GM12874 (cell line): ENCODE data around the gene RABGAP1.
A peak's percentile ranks its signal among the peaks of the same experiment; 100 is the strongest.

ENCODE experiments used
- TF ChIP-seq, protein P1 (sequence below): IDR thresholded peaks from 2 replicates; pipeline ENCODE4 v1.5.1; 2011; ENCODE audit warnings: low read depth, mild to moderate bottlenecking, control low read depth, low read length, moderate library complexity; ENCODE audit not compliant: insufficient read depth

RABGAP1 gene

DNA sequence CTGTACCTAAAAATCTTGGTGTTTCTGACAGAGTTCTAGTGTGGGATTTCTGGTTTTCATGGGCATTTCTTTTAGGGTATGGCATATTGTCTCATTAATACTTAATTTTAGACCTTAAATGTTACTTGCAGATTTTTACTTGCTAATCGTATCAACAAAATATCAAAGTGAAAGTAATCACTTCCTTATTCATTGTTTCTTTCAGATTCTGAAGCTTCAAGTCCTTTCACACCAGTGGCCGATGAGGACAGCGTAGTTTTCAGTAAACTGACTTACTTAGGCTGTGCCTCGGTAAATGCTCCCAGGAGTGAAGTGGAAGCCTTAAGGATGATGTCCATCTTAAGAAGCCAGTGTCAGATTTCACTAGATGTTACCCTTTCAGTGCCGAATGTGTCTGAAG, 45.2 kb downstream of the RABGAP1 start:
- TF ChIP-seq, protein P1, sequence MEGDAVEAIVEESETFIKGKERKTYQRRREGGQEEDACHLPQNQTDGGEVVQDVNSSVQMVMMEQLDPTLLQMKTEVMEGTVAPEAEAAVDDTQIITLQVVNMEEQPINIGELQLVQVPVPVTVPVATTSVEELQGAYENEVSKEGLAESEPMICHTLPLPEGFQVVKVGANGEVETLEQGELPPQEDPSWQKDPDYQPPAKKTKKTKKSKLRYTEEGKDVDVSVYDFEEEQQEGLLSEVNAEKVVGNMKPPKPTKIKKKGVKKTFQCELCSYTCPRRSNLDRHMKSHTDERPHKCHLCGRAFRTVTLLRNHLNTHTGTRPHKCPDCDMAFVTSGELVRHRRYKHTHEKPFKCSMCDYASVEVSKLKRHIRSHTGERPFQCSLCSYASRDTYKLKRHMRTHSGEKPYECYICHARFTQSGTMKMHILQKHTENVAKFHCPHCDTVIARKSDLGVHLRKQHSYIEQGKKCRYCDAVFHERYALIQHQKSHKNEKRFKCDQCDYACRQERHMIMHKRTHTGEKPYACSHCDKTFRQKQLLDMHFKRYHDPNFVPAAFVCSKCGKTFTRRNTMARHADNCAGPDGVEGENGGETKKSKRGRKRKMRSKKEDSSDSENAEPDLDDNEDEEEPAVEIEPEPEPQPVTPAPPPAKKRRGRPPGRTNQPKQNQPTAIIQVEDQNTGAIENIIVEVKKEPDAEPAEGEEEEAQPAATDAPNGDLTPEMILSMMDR: no peak

GRCh38 chr9:122988141-122988540, 47.3 kb downstream of the RABGAP1 start:
- TF ChIP-seq, protein P1: no peak

- TF ChIP-seq, protein P1: no peak
Observed at GRCh38 chr9:122988920-122989621, 48.3 kb downstream of the RABGAP1 start.

- TF ChIP-seq, protein P1: peak; percentile 45; the same call in 1 of the 2 replicates
Observed at GRCh38 chr9:122991370-122991830, 50.6 kb downstream of the RABGAP1 start.

DNA sequence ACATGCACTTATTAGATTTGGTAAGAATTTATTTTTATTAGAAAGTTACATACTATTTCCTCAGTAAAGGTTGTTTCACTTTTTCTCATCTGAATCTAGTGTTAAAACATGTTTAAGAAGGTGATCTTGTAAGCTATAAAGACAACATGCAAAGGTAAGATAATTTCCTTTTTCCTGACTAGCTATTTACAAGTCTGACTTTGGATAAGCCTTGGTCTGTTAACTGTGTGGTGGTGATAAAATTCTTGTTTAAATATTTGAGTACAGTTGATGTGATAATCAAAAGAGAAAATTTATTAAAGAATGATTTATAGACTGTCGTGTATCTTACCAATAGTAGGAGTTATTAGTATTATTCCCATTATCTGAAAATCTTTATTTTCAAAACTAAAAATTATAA, 55.8 kb downstream of the RABGAP1 start:
- TF ChIP-seq, protein P1: no peak

DNA sequence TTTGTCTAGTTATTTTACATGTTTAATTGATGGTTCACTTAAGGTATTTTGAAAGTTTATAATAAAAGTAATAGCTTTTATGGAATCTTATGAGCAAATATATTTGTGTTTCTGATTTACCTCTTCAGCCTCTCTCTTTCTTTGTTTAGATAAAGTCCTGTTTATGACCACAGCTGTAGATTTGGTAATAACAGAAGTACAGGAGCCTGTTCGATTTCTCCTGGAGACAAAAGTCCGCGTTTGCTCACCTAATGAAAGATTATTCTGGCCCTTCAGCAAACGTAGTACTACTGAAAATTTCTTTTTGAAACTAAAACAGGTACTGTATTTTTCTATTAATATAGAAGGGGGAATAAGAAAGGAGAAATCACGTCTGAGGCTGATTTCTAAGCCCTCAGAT, 57.6 kb downstream of the RABGAP1 start:
- TF ChIP-seq, protein P1: no peak

- TF ChIP-seq, protein P1: no peak
Observed at GRCh38 chr9:123000371-123001068, 59.7 kb downstream of the RABGAP1 start.
